ENCODE results near the gene THSD4. TPM values are rescaled to one million over a fixed set of nuclear protein-coding genes. Genes with fewer than 3 reads are reported as not detected.

The THSD4 gene
- total and polyA plus RNA-seq, 2 of the 8 experiments (the other 6 are each of a cell fraction or from before 2014, with no cell fraction given) = 2.5 to 6.2 TPM

DNA sequence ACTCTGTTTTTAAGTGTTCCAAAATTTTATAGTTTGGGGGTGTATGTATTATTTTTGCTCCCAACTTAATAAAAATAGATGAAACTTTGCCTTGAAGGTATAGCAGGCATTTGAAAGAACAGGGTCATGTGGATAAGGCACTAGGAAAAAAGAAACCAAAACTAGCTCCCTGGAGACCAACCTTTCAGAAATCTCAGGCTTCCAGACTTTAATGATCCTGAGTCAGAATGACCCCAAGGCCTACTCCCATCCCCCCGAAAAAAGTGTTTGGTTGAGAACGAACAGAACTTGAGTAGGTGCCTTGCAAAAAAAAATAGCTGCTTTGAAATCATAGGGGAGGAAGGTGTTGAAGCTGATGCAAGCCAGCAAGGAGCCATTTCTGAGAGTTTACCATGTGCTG, 309.5 kb downstream of the THSD4 start (continued):
- TF ChIP-seq, protein P1, sequence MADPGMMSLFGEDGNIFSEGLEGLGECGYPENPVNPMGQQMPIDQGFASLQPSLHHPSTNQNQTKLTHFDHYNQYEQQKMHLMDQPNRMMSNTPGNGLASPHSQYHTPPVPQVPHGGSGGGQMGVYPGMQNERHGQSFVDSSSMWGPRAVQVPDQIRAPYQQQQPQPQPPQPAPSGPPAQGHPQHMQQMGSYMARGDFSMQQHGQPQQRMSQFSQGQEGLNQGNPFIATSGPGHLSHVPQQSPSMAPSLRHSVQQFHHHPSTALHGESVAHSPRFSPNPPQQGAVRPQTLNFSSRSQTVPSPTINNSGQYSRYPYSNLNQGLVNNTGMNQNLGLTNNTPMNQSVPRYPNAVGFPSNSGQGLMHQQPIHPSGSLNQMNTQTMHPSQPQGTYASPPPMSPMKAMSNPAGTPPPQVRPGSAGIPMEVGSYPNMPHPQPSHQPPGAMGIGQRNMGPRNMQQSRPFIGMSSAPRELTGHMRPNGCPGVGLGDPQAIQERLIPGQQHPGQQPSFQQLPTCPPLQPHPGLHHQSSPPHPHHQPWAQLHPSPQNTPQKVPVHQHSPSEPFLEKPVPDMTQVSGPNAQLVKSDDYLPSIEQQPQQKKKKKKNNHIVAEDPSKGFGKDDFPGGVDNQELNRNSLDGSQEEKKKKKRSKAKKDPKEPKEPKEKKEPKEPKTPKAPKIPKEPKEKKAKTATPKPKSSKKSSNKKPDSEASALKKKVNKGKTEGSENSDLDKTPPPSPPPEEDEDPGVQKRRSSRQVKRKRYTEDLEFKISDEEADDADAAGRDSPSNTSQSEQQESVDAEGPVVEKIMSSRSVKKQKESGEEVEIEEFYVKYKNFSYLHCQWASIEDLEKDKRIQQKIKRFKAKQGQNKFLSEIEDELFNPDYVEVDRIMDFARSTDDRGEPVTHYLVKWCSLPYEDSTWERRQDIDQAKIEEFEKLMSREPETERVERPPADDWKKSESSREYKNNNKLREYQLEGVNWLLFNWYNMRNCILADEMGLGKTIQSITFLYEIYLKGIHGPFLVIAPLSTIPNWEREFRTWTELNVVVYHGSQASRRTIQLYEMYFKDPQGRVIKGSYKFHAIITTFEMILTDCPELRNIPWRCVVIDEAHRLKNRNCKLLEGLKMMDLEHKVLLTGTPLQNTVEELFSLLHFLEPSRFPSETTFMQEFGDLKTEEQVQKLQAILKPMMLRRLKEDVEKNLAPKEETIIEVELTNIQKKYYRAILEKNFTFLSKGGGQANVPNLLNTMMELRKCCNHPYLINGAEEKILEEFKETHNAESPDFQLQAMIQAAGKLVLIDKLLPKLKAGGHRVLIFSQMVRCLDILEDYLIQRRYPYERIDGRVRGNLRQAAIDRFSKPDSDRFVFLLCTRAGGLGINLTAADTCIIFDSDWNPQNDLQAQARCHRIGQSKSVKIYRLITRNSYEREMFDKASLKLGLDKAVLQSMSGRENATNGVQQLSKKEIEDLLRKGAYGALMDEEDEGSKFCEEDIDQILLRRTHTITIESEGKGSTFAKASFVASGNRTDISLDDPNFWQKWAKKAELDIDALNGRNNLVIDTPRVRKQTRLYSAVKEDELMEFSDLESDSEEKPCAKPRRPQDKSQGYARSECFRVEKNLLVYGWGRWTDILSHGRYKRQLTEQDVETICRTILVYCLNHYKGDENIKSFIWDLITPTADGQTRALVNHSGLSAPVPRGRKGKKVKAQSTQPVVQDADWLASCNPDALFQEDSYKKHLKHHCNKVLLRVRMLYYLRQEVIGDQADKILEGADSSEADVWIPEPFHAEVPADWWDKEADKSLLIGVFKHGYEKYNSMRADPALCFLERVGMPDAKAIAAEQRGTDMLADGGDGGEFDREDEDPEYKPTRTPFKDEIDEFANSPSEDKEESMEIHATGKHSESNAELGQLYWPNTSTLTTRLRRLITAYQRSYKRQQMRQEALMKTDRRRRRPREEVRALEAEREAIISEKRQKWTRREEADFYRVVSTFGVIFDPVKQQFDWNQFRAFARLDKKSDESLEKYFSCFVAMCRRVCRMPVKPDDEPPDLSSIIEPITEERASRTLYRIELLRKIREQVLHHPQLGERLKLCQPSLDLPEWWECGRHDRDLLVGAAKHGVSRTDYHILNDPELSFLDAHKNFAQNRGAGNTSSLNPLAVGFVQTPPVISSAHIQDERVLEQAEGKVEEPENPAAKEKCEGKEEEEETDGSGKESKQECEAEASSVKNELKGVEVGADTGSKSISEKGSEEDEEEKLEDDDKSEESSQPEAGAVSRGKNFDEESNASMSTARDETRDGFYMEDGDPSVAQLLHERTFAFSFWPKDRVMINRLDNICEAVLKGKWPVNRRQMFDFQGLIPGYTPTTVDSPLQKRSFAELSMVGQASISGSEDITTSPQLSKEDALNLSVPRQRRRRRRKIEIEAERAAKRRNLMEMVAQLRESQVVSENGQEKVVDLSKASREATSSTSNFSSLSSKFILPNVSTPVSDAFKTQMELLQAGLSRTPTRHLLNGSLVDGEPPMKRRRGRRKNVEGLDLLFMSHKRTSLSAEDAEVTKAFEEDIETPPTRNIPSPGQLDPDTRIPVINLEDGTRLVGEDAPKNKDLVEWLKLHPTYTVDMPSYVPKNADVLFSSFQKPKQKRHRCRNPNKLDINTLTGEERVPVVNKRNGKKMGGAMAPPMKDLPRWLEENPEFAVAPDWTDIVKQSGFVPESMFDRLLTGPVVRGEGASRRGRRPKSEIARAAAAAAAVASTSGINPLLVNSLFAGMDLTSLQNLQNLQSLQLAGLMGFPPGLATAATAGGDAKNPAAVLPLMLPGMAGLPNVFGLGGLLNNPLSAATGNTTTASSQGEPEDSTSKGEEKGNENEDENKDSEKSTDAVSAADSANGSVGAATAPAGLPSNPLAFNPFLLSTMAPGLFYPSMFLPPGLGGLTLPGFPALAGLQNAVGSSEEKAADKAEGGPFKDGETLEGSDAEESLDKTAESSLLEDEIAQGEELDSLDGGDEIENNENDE (IDR thresholded peaks at IDR 0.05; ENCODE audit: insufficient replicate concordance, low read length) = no peak
- TF ChIP-seq NANOG (IDR thresholded peaks at IDR 0.05; ENCODE audit: insufficient read depth, low read depth, low read length, poor library complexity, severe bottlenecking) (no peak), KDM4A (IDR thresholded peaks at IDR 0.05; ENCODE audit: low read depth, low read length, severe bottlenecking) (no peak), JUN (IDR thresholded peaks at IDR 0.05; ENCODE audit: low read depth, low read length) (no peak), SP2 (IDR thresholded peaks at IDR 0.05; ENCODE audit: low read length) (no peak), BCL11A (IDR thresholded peaks at IDR 0.05; ENCODE audit: low read depth in 2 of 2, low read length in 2 of 2) (no peak), SIX5 (IDR thresholded peaks at IDR 0.05; ENCODE audit: low read depth, low read length) (no peak), SAP30 (IDR thresholded peaks at IDR 0.05; ENCODE audit: insufficient read depth, insufficient replicate concordance, low read length) (no peak), CBX5 (IDR thresholded peaks at IDR 0.05; ENCODE audit: low read depth, low read length) (no peak), CEBPB (IDR thresholded peaks at IDR 0.05; ENCODE audit: low read depth, low read length) (no peak), GTF2F1 (IDR thresholded peaks at IDR 0.05; ENCODE audit: borderline replicate concordance, low read depth, low read length) (no peak)

Data from H1 (cell line).